Natural killer cell treated with Interleukin-12 subunit alpha and Interleukin-12 subunit beta and Interleukin-15 and Interleukin-18, amount 100 ng/mL, for 72 hours (primary cell): ENCODE results near the gene GLTP. TPM values are rescaled to one million over a fixed set of nuclear protein-coding genes. Genes with fewer than 3 reads are reported as not detected.
"Not testable (repeated sequence)": the region's sequence is repeated elsewhere in the genome, so short reads cannot be mapped to it uniquely, and the experiment has no call there.

Source experiments
- ATAC-seq, 2 donors: fragments of 150-1000 bp; cut with Tn5 transposase in 1 of 2; sonication (Bioruptor Pico), chemical (Tn5 transposase) in 1 of 2; 2 replicates each; pipeline ENCODE4 v1.10.0; 2021
- DNase-seq: peaks from one replicate; pipeline ENCODE4 v3.0.0; 2022; ENCODE audit warnings: low spot score
- H3K27ac Mint-ChIP-seq, 2 donors: 1 replicate in 1 of 2; 2 replicates in 1 of 2; pipeline ENCODE4 v1.8.0; 2022; ENCODE audit warnings: mixed read lengths in 2 of 2, mild to moderate bottlenecking in 1 of 2, moderate library complexity in 1 of 2
- H3K27me3 Mint-ChIP-seq, 2 donors: 1 replicate in 1 of 2; 2 replicates in 1 of 2; pipeline ENCODE4 v1.8.0; 2022; ENCODE audit warnings: mixed read lengths in 2 of 2
- H3K36me3 Mint-ChIP-seq: one replicate; pipeline ENCODE4 v1.8.0; 2022; ENCODE audit warnings: mixed read lengths
- H3K4me1 Mint-ChIP-seq, 2 donors: 1 replicate in 1 of 2; 2 replicates in 1 of 2; pipeline ENCODE4 v1.8.0; 2022; ENCODE audit warnings: low read depth in 2 of 2, mixed read lengths in 2 of 2, mild to moderate bottlenecking in 1 of 2
- H3K4me3 Mint-ChIP-seq: one replicate; pipeline ENCODE4 v1.8.0; 2022; ENCODE audit warnings: mixed read lengths
- H3K9me3 Mint-ChIP-seq: 2 replicates; pipeline ENCODE4 v1.8.0; 2022; ENCODE audit warnings: mixed read lengths
- total RNA-seq, 2 donors: library from RNA; stranded (reverse); gene quantifications; one replicate each; pipeline ENCODE4 v1.2.3, GENCODE V29; 2022

Gene GLTP
- total RNA-seq, 2 donors from 2014 or later, result 29.7 to 31.2 TPM

- DNase-seq, result no peak
- Mint-ChIP-seq H3K27ac (no peak overlapping the region), H3K9me3 (no peaks in the 10 kb centered on the region), H3K4me1 (peaks cover 23 to 34% of the 10 kb centered on the region in 2 donors), H3K36me3 (no peaks in the 10 kb centered on the region), H3K4me3 (no peak overlapping the region), H3K27me3 (no peaks in the 10 kb centered on the region)
- no peak for ATAC-seq
Measured at GRCh38 chr12:109896188-109896587, 15.8 kb upstream of the GLTP start.

- no peaks in the 10 kb centered on the region for H3K9me3 Mint-ChIP-seq
- H3K27me3 Mint-ChIP-seq, result no peaks in the 10 kb centered on the region
- ATAC-seq, result no peak
- no peak overlapping the region for H3K27ac Mint-ChIP-seq
- no peak for DNase-seq
- H3K36me3 Mint-ChIP-seq, result no peaks in the 10 kb centered on the region
- H3K4me3 Mint-ChIP-seq, result no peak overlapping the region
- H3K4me1 Mint-ChIP-seq, result peaks cover 19 to 23% of the 10 kb centered on the region in 2 donors
Measured at GRCh38 chr12:109894939-109895338, 14.6 kb upstream of the GLTP start.

- Mint-ChIP-seq H3K4me1 (peaks cover 32% of the 10 kb centered on the region in 2 donors), H3K27ac (peak overlapping the region in 1 of 2 donors; percentile 10)
Measured at GRCh38 chr12:109893261-109893995, 13.1 kb upstream of the GLTP start.

GRCh38 chr12:109892748-109893147 is 12.4 kb upstream of the GLTP start:
- no peak overlapping the region for H3K4me3 Mint-ChIP-seq
- peak overlapping the region in 1 of 2 donors; percentile 10 for H3K27ac Mint-ChIP-seq
- DNase-seq (no peak), ATAC-seq (peak; percentile 40 to 69)
- H3K36me3 Mint-ChIP-seq, result no peaks in the 10 kb centered on the region
- H3K4me1 Mint-ChIP-seq, result peaks cover 39% of the 10 kb centered on the region in 2 donors
- H3K27me3 Mint-ChIP-seq, result no peaks in the 10 kb centered on the region
- no peaks in the 10 kb centered on the region for H3K9me3 Mint-ChIP-seq

More at GRCh38 chr12:109893261-109893995, 13.1 kb upstream of the GLTP start:
- Mint-ChIP-seq H3K36me3 (no peaks in the 10 kb centered on the region), H3K27me3 (no peaks in the 10 kb centered on the region), H3K4me3 (no peak overlapping the region), H3K9me3 (no peaks in the 10 kb centered on the region)
- ATAC-seq (no peak), DNase-seq (no peak)

GRCh38 chr12:109892165-109892715 is 11.9 kb upstream of the GLTP start:
- peaks cover 44% of the 10 kb centered on the region in 2 donors for H3K4me1 Mint-ChIP-seq
- peak overlapping the region; percentile 50 for H3K4me3 Mint-ChIP-seq
- DNase-seq (no peak), ATAC-seq (no peak)
- no peaks in the 10 kb centered on the region for H3K36me3 Mint-ChIP-seq
- H3K27me3 Mint-ChIP-seq, result no peaks in the 10 kb centered on the region
- H3K9me3 Mint-ChIP-seq, result no peaks in the 10 kb centered on the region
- peak overlapping the region; percentile 10 to 48 for H3K27ac Mint-ChIP-seq

DNA sequence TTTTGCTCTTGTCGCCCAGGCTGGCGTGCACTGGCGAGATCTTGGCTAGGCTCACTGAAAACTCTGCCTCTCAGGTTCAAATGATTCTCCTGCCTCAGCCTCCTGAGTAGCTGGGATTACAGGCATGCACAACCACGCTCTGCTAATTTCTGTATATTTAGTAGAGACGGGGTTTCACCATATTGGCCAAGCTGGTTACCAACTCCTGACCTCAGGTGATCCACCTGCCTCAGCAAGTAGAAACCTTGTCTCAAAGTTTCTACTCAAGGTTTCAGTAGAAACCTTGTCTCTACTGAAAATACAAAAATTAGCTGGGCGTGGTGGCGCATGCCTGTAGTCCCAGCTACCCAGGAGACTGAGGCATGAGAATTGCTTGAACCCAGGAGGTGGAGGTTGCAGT is 11.4 kb upstream of the GLTP start:
- H3K36me3 Mint-ChIP-seq, H3K27me3 Mint-ChIP-seq, ATAC-seq, H3K9me3 Mint-ChIP-seq, DNase-seq: not testable (repeated sequence)
- Mint-ChIP-seq H3K4me3 (peak overlapping the region; percentile 50), H3K4me1 (peaks cover 44% of the 10 kb centered on the region in 2 donors), H3K27ac (peak overlapping the region; percentile 10 to 48)

DNA sequence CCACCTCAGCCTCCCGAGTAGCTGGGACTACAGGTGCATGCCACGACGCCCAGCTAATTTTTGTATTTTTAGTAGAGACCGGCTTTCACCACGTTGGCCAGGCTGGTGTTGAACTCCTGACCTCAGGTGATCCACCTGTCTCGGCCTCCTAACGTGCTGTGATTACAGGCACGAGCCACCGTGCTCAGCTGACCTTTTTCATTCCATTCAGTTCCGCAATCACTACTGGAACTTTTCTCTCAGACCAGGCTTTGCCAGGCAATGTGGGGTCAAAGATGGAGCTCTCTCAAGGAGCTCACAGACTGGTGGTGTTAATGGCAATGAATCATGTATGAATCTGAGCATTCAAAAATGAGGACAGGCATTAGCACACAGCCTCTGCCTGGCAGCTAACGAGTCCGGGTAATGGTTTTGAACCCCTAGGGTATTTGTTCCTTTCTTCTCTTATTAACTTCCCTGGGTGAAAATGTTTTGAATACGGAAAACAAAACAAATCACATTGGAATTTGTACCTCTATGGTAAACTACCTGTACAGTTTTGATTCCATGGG is 10.4 kb upstream of the GLTP start:
- no peak overlapping the region for H3K4me3 Mint-ChIP-seq
- H3K9me3 Mint-ChIP-seq, result no peaks in the 10 kb centered on the region
- peak overlapping the region; percentile 27 to 41 for H3K27ac Mint-ChIP-seq
- no peak for DNase-seq
- no peaks in the 10 kb centered on the region for H3K36me3 Mint-ChIP-seq
- no peak for ATAC-seq
- H3K27me3 Mint-ChIP-seq, result no peaks in the 10 kb centered on the region
- H3K4me1 Mint-ChIP-seq, result peaks cover 44% of the 10 kb centered on the region in 2 donors

GRCh38 chr12:109888179-109889020 is 8.1 kb upstream of the GLTP start:
- no peak for DNase-seq
- Mint-ChIP-seq H3K27me3 (no peaks in the 10 kb centered on the region), H3K4me3 (peak overlapping the region; percentile 91), H3K36me3 (no peaks in the 10 kb centered on the region), H3K9me3 (no peaks in the 10 kb centered on the region), H3K27ac (peak overlapping the region; percentile 92 to 98), H3K4me1 (peaks cover 41 to 42% of the 10 kb centered on the region in 2 donors)
- peak; percentile 87 to 90 for ATAC-seq

DNA sequence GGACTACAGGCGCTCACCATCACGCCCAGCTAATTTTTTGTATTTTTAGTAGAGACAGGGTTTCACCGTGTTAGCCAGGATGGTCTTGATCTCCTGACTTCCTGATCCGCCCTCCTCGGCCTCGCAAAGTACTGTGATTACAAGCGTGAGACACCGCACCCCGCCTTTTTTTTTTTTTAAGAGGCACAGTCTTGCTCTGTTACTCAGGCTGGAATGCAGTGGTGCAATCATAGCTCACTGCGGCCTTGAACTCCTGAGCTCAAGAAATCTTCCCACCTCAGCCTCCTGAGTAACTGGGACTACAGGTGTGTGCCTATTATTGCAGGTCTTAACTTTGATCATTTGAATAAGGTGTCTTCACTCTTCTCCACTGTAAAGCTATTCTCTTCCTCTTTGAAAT is 5.3 kb upstream of the GLTP start:
- peak overlapping the region in 1 of 2 donors; percentile 27 for H3K27ac Mint-ChIP-seq
- H3K4me3 Mint-ChIP-seq, result no peak overlapping the region
- H3K36me3 Mint-ChIP-seq, result no peaks in the 10 kb centered on the region
- H3K27me3 Mint-ChIP-seq, result no peaks in the 10 kb centered on the region
- ATAC-seq (no peak), DNase-seq (no peak)
- no peaks in the 10 kb centered on the region for H3K9me3 Mint-ChIP-seq
- H3K4me1 Mint-ChIP-seq, result peaks cover 40% of the 10 kb centered on the region in 2 donors

- no peaks in the 10 kb centered on the region for H3K27me3 Mint-ChIP-seq
Measured at GRCh38 chr12:109883461-109883860, 3.1 kb upstream of the GLTP start.

GRCh38 chr12:109881752-109882151 is 1.4 kb upstream of the GLTP start:
- Mint-ChIP-seq H3K27me3 (no peaks in the 10 kb centered on the region), H3K9me3 (no peaks in the 10 kb centered on the region), H3K36me3 (no peaks in the 10 kb centered on the region), H3K27ac (peak overlapping the region; percentile 31 to 40), H3K4me3 (peak overlapping the region; percentile 81), H3K4me1 (peaks cover 33 to 35% of the 10 kb centered on the region in 2 donors)
- no peak for ATAC-seq
- DNase-seq, result no peak

More at GRCh38 chr12:109883461-109883860, 3.1 kb upstream of the GLTP start:
- peaks cover 37 to 41% of the 10 kb centered on the region in 2 donors for H3K4me1 Mint-ChIP-seq
- no peaks in the 10 kb centered on the region for H3K9me3 Mint-ChIP-seq
- DNase-seq, result no peak
- no peak overlapping the region for H3K27ac Mint-ChIP-seq
- H3K4me3 Mint-ChIP-seq, result no peak overlapping the region
- H3K36me3 Mint-ChIP-seq, result no peaks in the 10 kb centered on the region
- no peak for ATAC-seq

DNA sequence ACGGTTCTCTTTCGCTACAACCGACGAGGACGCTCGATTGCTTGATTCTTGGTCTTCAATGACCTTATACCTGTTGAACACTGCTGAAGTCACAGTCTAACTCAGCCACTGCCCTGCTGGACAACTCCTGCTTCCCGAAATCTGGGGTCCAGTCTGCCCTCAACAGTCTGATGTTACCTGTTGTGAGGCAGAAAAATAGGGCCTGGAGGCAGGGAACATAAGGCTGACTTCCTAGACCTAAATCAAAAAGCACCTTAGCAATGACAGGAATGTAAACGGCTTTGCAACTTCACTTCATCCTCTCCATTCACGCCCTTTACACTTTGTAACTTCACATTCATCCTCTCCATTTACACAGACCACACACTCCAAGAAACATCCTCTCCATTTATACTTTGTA is 597 bp upstream of the GLTP start:
- Mint-ChIP-seq H3K4me3 (peak overlapping the region; percentile 81), H3K4me1 (peaks cover 39 to 40% of the 10 kb centered on the region in 2 donors), H3K27ac (peak overlapping the region; percentile 31 to 40), H3K9me3 (no peaks in the 10 kb centered on the region), H3K27me3 (no peaks in the 10 kb centered on the region), H3K36me3 (no peaks in the 10 kb centered on the region)
- no peak for DNase-seq
- no peak for ATAC-seq

DNA sequence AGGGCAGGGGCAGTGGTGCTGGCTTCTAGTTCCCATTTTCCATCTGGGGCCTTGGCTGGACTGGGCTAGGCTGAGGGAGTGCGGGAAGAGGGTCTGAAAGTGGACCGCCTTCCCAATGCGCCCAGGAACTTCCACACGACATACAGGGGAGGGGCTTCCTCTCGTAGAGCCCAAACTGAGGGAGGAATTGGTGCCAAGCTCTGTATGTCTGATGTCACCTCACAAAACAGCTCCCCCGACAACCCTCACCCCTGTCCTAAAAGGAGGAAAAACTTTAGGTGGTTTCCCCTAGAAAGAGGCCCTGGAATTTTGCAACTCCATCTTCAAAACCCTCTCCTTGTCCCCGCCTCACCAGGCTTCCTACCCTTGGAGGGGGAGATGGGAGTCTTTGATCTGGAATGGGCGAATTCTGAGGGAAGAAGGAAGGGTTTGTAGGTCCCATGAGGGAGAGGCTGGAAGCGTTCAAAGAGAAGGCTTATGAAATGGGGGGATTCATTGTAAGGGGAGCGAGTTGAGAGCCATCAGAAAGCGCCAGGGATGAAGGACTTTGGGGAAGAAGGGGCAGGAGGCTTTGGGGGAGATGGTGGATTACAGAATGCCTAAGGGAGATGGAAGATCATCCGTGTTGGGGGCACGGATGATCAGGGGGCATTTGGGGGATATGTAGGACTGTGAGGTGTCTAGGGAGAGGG is 844 bp downstream of the GLTP start:
- Mint-ChIP-seq H3K36me3 (no peaks in the 10 kb centered on the region), H3K27ac (peak overlapping the region; percentile 40 to 94), H3K9me3 (no peaks in the 10 kb centered on the region), H3K27me3 (no peaks in the 10 kb centered on the region), H3K4me1 (peaks cover 51 to 52% of the 10 kb centered on the region in 2 donors), H3K4me3 (peak overlapping the region; percentile 99)
- ATAC-seq (no peak), DNase-seq (no peak)
